Cardiac septum (tissue), 1 donor: ENCODE results near the gene TAS2R10. TPM values are rescaled to one million over a fixed set of nuclear protein-coding genes. Genes with fewer than 3 reads are reported as not detected.

Experiments used
- DNase-seq: peaks from one replicate; pipeline ENCODE4 v3.0.0-alpha.2; 2020; ENCODE audit warnings: low spot score
- intact Hi-C: fragments of 100-400 bp; cut with DNase I; formaldehyde crosslinking; loops from one replicate; pipeline ENCODE4 v1.14.0; 2022
- long read RNA-seq: library from polyadenylated mRNA; unstranded; transcript quantifications from one replicate; pipeline ENCODE4 v2.0.0, GENCODE V29; 2021
- total RNA-seq: library from RNA; stranded (reverse); fragmentation: NEBNext Ultra II Directional; extraction: Animal tissue kit (Norgen Biotek cat#: 25700); gene quantifications from one replicate; pipeline ENCODE4 v1.2.1, GENCODE V29; 2021
- donor health status: DM: no; HTN: no; CAD: no.

The TAS2R10 gene
- total RNA-seq: 0.30 TPM
- long read RNA-seq: 0 reads

- intact Hi-C loops: loop anchor here (10.0 kb wide), 1 partner anchor 119 kb away; no protein-coding TSS in a partner anchor
- no peak for DNase-seq
Measured at GRCh38 chr12:10826258-10826657, at the start of gene TAS2R10. TSS of gene TAS2R10 (minus strand) at chr12:10826358. CDS start at chr12:10826269, 89 bp downstream.

GRCh38 chr12:10873378-10873777 is 47.2 kb upstream of the TAS2R10 start:
- DNase-seq: no peak
- intact Hi-C loops: no loop called here

GRCh38 chr12:10867381-10867780 is 41.2 kb upstream of the TAS2R10 start:
- intact Hi-C loops: no loop called here
- DNase-seq: no peak

GRCh38 chr12:10863512-10864218 is 37.5 kb upstream of the TAS2R10 start:
- intact Hi-C loops: no loop called here
- no peak for DNase-seq

- intact Hi-C loops: no loop called here
- no peak for DNase-seq
Measured at GRCh38 chr12:10861366-10861765, 35.2 kb upstream of the TAS2R10 start.

- no peak for DNase-seq
- intact Hi-C loops: no loop called here
Measured at GRCh38 chr12:10855807-10856206, 29.6 kb upstream of the TAS2R10 start.

- intact Hi-C loops: no loop called here
- no peak for DNase-seq
Measured at GRCh38 chr12:10853776-10854175, 27.6 kb upstream of the TAS2R10 start.

GRCh38 chr12:10851243-10851858 is 25.2 kb upstream of the TAS2R10 start:
- intact Hi-C loops: no loop called here
- no peak for DNase-seq

GRCh38 chr12:10849425-10849878 is 23.3 kb upstream of the TAS2R10 start, which contains the start of gene PRR4:
TSS of gene PRR4 (minus strand) at chr12:10849475. CDS start at chr12:10849437, 38 bp downstream.
- intact Hi-C loops: no loop called here
- DNase-seq: no peak

- no peak for DNase-seq
- intact Hi-C loops: no loop called here
Measured at GRCh38 chr12:10847744-10848143, 21.6 kb upstream of the TAS2R10 start.

- intact Hi-C loops: no loop called here
- DNase-seq: no peak
Measured at GRCh38 chr12:10842862-10843261, 16.7 kb upstream of the TAS2R10 start.

GRCh38 chr12:10838461-10838860 is 12.3 kb upstream of the TAS2R10 start:
- DNase-seq: no peak
- intact Hi-C loops: no loop called here

GRCh38 chr12:10829994-10830393 is 3.8 kb upstream of the TAS2R10 start:
- intact Hi-C loops: loop anchor here (10.0 kb wide), 1 partner anchor 115 kb away; no protein-coding TSS in a partner anchor
- DNase-seq: no peak

GRCh38 chr12:10824957-10825356 is 1.2 kb downstream of the TAS2R10 start:
- DNase-seq: no peak
- intact Hi-C loops: loop anchor here (10.0 kb wide), 1 partner anchor 120 kb away; no protein-coding TSS in a partner anchor

GRCh38 chr12:10811883-10812536 is 14.1 kb downstream of the TAS2R10 start:
- intact Hi-C loops: no loop called here
- DNase-seq: no peak

GRCh38 chr12:10810068-10810467 is 16.1 kb downstream of the TAS2R10 start, which contains the start of gene TAS2R9:
TSS of gene TAS2R9 (minus strand) at chr12:10810168. CDS start at chr12:10810075, 93 bp downstream.
- intact Hi-C loops: no loop called here
- no peak for DNase-seq

GRCh38 chr12:10807186-10807585 is 19.0 kb downstream of the TAS2R10 start, which contains the start of gene TAS2R8:
TSS of gene TAS2R8 (minus strand) at chr12:10807286. CDS start at chr12:10806980, 306 bp downstream.
- DNase-seq: no peak
- intact Hi-C loops: no loop called here

- DNase-seq: no peak
- intact Hi-C loops: no loop called here
Measured at GRCh38 chr12:10802587-10802986, 23.6 kb downstream of the TAS2R10 start, which contains the start of gene TAS2R7. TSS of gene TAS2R7 (minus strand) at chr12:10802627. CDS start at chr12:10802570, 57 bp downstream.

GRCh38 chr12:10801741-10802140 is 24.4 kb downstream of the TAS2R10 start:
- intact Hi-C loops: no loop called here
- no peak for DNase-seq

- intact Hi-C loops: no loop called here
- DNase-seq: no peak
Measured at GRCh38 chr12:10794222-10794621, 31.9 kb downstream of the TAS2R10 start.
